HG03039 (cell line): ENCODE measurements around the gene THSD4.

Experiments used
- ATAC-seq: cut with Tn5 transposase; IDR thresholded peaks from one replicate; pipeline ENCODE4 v1.9.1; 2021; ENCODE audit warnings: mild to moderate bottlenecking, moderate library complexity; ENCODE audit not compliant: unreplicated experiment

Gene THSD4

DNA sequence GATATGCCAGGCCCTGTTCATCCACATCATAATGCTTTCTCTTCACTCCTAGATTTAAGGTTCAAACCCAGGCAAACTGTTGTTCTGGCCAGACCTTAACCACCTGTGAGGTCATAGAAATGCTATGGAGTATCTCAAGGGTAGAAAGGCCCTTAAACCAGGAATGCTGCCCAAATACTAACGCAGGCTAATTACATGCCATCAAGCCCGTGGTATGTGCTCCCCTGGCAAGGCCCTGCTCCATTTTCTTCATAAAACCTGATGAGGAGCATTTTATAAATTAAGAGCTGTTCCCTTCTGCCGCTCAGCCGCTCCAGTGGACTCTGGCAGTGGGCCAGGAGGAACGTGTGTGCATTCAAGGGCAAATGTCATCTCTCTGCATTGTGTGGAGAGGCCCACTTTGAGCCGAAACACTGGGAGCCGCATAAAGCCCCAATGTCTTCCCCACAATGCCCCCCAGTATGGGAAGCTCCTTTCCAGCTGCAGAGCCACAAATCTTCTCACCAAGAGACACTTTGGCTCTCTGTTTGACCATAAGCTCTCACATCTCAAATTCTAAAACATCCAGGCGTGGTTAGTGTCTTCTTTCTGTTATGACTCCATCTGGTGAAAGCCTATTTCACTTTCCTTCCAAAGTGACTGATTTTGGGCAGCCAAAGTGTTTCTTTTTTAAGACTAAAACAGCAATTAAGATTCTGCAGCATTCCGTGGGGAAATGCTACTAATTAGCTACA, 484.3 kb downstream of the THSD4 start:
- no peak for ATAC-seq

DNA sequence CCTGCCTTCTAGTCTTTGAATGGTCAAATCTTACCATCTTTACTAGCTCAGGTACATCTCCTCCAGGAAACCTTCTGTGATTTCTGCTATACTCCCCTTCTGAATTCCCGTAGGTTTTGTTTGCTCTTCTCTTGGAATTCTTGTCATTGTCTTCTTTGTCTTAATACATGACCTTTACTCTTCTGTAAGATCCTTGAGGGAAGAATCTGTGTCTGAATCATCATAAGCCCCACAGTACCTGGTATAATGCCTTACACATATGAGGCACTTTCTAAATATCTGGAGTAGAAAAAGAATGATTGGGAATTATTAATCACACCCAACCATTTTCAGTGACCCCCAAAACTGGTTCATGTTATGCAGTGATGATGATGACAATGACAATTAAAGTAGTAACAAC, 485.0 kb downstream of the THSD4 start:
- ATAC-seq, result no peak

DNA sequence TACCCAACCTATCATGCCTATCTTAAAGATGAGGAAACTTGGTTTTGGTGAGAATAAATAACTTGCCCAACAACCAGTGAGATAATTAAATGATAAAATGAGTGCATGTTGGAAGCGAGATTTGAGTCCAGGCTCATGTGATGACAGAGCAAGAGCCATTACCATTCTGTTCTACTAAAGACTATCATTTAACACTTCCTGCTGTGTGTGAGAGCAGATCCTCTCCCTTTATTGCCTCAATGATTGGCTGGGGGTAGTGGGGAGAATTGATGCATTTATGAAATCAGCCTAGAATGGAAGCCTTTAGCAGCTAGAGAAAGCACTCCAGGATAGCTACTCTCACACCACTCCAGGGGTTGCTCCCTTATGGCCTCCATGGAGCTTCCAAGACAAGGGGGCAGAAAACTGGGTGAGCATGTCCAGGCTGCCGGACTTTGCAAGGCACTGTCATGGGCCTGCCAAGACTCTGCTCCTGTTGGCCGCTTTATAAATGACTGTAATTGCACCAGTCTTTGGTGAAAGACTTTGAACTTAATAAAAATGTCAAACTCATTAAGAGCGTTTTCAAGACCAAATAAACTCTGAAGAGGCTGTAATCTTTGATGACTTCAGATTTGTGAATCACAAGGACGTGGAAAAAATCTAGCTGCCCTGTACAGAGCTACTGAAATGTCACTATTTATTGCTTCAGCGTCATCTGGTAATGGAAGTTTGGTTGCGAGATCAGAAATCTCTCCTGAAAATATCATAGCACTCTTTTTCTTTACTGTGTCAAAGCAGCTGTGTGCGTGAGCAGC, 486.0 kb downstream of the THSD4 start:
- ATAC-seq, result no peak

DNA sequence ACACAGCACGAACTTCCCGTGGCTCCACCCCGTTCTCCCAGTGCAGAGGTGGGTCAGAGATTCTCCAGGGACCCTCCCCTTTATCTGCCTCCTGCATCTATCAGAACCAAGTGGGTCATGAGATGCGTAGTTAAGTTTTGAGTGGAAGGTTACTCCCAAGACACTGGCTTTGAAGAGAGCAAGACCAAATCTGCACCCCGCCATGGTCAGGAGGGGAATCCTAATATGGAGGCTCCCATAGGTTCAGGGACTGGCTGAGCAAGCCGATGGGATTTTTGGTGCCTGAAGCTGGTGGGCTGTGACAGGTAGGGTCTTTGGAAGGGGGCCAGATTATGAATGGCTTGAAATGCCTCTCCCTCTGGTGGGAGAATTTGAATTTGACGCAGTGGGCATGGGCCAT, 488.1 kb downstream of the THSD4 start:
- ATAC-seq, result no peak

DNA sequence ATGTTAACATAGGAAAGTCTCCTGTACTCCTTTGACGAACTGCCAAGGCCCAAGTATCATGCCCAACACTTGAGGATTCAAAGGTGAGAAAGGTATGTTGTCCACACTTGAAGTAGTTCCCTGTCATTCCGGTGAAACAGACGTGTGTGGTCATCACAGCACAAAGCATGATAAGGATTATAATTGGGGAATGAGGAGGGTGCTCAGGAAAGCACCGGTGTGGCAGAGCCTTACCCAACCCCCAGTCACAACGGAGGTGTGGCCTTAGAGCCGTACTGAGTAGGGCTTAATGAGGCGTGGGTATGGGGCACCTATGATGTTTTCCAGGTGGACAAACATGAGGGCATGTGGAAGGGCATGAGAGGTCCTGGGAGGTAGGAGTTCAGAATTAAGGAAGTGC, 492.1 kb downstream of the THSD4 start:
- ATAC-seq, result no peak

DNA sequence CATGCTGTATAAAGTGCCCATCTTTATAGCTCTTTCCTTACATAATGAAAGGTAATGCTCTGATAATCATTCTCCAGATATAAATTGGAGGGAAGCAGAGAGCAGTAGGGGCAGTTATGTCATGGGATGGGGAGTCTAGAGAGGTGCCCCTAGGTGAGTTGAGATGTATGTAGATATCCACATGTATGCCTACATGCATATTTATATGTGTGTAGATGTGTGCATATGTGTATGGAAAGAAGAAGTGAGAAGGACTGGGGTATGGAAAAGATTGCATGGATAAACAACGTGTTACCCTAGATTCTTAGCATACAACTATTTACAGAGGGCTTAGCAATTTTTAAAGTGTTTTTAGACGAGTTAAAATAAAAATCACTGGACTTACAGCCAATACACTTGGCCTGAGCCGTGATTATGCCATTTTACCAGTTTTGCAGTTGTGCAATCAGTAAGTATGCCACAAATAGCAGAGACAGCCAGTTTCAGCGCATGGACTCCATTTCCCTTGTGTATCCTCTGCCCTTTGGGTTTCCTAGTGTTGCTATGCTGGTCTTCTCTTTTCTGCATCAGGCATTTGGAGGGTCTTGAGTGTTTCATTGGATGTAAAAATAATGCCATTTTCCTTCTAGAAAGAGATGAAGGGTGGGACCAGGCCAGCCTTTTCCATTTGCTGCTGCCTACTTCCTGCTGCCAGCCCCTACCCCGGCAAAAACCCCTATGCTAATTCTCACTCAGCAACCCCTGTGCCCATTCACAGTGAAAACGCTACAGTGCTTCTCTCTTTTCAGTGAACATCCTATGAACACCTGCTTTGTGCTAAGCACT, 495.7 kb downstream of the THSD4 start:
- no peak for ATAC-seq

DNA sequence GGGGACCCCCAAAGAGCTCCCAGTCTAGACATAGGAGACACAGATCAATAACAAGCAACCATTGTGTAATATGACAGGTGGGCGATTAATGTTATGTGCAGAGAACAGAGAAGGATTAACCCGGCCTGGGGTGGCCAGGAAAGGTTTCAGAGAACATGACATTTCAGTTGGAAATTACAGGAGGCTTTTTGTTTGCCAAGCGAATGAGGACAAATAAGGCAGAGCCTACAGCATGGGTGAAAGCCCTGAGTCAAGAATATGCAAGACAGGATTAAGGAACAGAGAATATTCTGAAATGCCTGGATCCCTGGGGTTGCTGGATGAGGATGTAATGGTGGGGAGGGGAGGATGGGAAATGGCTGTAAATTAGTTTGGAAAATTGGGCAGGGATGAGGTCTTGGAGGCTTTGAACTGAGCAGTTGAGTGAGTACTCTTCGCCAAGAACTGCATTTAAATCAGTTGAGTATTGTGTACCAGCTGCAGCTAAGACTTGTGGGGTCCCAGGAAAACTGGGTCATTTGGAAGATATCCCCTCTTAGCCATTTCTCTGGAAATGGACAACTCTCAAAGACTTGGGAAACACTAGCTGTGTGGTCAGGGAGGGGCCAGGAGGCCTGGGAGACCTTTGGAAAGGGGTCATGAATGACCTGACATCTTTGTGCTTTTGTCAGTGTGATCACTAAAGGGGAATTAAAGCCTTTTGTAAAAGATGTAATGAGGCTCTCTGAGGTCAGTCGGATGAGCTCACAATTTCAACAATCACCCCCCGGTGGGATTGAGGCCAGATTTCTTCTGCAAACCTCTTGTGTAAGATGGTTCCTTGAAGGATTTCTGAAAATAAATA, 496.5 kb downstream of the THSD4 start:
- no peak for ATAC-seq

DNA sequence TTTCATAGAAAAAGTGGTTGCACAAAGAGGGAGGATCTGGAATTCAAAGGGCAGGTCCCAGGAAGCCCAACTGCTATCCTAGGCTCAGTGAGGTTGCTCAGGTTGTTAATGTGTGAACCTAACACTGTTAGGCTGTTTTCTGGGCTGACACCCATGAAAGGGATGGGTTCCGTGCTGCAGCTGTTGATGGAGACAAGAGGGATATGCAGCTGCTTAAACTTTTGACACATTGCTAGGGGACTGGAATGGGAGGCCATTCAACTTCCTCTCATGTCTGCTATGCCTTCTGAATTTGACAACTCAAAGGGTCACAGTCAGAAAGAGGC, 497.1 kb downstream of the THSD4 start:
- no peak for ATAC-seq

DNA sequence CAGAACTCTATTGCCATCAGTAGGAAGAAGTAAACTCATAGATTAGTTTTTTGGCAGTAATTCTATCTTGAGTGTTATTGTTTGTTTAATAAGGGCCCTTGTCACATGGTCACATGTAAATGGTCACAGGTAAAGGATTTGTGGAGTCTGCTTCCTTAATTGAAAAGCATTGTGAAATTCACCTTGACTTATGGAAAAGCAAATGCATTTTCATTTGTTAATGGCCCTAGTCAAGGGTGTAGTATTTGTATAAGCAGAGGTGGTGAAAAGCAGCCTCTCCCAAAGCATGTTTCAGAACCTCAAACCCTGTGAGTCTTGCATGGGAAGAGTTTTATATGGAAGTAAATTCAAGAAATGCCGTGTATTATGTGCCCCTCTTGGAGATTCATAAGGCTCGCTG, 497.6 kb downstream of the THSD4 start:
- ATAC-seq, result no peak

DNA sequence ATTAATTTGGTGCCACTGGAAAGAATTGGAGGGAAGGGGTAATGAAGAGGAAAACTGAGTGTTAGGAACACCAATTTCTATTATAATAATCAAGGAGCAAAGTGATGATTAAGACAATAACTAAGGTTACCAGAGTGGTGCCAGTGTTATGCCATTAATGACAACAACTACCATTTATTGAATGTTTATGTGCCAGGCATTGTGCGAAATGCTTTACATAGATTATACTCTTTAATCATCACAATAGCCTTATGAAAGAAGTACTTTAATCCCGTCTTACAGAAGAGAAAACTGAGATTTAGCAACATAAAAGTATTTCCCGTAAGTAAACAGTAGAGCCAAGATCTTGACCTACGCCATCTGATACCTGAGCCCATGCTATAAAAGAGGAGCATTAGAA, 507.8 kb downstream of the THSD4 start:
- ATAC-seq, result no peak

DNA sequence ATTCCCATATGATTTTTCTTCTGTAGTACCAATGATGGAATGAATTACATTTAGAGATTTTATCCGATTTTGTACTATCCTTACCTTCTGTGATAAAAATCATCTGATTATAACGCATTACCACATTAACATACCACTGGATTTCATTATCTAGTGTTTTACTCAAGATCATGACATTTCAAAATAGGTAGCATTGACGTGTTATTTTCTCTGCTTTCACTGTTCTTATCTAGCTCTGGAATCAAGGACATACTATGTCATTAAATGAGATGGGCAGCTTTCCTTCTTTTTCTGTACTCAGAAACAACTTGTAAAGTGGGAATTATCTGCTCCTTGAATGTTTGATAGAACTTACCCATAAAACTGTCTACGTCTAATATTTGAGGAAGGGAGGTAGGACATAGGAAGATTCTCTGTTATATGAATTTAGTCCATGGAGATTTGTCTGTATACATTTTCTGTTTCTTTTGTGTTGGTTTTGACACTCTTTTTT, 511.4 kb downstream of the THSD4 start:
- no peak for ATAC-seq

DNA sequence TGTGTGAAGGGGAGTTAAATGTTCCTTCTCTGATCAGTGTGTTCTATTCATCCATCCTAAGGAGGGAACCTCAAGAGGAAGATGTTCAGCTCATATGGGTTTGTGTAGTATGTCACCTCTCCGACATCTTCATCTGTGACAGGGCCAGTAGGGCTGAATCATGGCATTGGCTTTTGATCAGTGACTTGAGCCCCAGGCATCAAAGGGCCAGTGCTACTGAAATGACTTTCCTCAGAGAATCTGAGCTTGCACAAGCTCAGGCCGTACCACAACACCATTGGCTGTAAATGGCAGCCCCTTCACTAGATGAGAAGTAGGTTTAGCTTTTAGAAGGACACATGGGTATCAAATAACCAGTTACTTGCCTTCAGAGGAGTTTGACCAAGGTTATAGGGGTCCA, 511.9 kb downstream of the THSD4 start:
- no peak for ATAC-seq

DNA sequence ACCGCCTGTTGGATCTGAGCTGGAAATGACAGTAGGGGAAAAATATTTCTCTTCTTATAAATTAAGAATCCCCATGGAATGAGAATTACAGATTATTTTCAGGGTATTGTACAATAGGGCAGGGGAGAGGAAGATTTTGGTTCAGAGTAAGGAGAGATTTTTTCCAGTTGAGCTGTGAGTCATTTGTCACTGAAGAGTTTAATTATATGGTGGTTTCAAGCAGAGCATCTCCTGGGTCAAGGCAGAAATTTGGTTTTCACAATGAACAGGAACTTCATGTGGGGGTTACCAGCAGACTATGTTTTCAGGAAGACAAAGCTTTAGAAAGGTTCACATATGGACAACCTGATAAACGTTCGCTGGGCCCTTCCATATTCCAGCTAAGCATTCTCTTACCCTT, 512.3 kb downstream of the THSD4 start:
- ATAC-seq, result no peak

DNA sequence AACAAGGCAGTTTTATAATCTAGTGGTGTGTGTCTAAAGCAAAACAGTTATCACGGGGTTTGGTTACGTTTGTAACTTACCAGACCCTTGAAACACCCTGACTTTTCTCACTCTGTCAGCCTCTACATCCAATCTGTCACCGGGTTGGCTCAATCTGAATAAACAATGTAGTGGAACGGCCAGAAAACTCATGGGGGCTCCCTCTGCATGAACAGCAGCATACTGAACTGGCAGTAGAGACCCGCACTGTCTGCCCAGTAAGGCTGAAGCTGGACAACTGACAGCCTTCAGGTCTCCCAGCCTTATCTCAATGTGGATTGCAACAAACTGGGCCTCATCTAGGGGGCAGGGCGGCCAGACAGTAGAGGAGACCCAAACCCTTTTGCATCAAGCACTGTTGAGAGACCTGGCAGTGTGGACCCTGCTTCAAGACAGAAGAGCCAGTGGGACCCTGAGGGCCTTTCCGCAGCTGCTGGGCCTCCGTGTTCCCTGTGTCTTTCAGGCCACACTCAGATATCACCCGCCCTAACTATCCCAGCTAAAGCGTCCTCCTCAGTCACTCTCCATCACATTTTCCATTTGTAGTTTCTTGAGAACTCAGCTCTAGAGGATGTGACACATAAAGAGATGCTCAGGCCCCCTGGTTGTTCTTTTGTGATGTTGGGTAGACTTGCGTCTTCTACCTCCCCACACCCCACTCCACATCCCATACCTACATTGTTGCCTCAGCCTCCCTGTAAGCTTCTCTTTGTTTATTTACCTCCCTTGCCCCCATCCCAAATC, 513.9 kb downstream of the THSD4 start:
- ATAC-seq, result no peak

DNA sequence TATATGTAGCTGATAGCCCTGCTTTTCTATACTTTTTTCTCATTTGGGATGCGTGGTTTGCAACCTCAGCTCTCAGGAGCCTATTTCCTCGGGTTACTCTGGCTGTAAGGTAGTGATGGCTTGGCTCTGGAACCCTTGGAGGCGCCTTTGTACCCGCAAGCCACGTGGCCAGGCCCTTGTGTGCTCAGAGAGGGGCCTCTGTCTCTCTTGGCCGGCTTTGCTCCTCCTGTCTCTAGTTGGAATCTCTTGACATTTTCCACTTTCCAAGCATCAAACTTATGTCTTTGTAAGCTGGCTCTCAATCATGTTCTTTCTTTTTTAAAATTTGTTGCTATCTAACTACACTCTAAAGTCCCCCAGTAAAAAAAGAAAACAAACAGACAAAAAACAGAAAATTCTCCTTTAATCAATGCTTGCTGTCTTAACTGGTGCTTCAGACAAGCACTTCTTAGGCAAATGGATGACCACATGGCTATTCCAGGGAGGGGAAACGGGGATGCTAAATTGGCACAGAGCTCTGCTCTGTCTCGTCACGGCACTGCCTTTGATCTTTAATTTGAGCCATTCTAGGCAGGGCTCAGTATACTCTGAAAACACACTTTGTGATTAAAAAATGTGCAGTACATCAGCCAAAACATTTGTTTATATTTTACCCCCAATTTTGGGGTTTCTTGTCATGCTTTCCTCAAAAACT, 514.7 kb downstream of the THSD4 start:
- no peak for ATAC-seq

DNA sequence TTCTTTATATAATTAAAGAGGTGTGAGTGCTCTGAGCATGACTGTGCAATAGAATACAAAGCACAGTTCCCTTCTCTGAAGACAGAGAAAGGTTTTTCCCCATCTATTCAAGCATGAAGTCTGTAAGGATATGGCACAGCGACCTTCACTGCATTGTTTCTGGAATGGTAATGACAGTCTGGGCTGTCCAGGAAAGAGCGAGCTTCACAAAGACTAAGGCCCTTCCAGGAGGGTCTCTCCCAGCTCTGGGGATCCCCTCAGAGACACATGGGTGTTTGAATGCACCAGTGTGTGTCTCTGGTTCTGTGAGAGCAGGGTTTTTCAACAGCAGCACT, 515.2 kb downstream of the THSD4 start:
- ATAC-seq, result no peak

DNA sequence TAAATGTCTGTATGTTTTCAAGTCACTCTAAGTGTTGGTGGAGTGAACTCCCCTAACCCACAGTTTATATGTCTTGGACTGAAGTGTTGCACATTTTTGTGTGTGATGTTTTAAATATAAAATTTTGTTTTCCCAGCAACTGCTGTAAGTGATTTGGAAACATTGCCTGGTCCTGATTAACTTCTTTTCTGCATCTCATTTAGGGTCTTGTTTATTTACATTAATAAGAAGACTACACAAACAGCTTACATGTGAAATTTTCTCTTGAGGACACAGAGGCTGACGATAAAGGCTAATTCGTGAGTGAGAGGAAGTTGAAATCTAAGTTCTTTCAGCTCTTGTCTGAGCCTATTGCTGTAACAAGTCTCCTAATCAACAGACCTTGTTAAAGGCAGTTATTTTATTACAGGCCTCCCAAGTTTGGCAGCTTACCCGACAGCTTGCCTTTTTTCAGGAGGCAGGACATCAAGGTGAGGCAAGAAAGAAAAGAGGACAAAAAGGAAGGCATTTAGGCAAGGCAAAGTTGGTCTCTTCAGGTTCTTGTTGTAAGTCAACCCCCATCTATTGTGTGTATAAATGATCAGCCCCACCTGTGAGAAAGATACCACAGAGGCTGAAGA, 517.4 kb downstream of the THSD4 start:
- no peak for ATAC-seq

DNA sequence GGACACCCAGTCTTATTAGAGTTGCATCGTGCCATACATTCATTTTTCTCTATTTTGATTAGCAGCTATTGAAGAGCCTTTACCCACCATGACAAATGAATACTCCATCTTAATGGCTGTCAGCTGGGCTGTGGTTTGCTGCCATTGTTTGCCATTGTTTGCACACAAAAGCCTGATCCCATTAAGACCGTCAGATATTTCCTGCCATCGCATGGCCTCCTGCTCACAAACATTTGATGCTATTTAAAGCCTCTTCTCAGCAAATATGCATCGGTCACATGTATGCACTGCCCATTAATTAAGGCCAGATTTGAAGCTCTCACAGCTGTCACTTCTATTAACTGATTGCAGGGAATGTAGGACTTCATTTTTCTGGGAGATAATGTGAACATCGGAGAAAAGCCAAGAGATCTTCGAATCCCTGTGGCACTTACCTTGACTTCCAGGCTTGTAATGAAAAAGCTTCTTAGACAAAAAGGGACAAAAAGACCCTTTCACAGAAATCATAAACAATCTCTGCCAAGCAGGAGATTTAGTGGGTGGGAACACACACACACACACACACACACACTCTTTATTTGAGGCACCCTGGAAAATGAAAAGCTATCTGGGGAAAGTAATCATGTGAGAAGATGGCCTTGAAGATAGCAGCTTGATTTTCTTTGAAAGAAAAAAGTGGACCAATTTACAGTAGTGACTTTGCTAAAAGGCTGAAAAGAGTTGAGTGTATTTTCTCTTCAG, 519.7 kb downstream of the THSD4 start:
- no peak for ATAC-seq
